ENCODE measurements around the gene SYT14. TPM values are rescaled to one million over a fixed set of nuclear protein-coding genes. Genes with fewer than 3 reads are reported as not detected.
"Not testable (repeated sequence)": the region's sequence is repeated elsewhere in the genome, so short reads cannot be mapped to it uniquely, and the experiment has no call there.

The SYT14 gene
- total RNA-seq, 4 donors from 2014 or later = not detected

DNA sequence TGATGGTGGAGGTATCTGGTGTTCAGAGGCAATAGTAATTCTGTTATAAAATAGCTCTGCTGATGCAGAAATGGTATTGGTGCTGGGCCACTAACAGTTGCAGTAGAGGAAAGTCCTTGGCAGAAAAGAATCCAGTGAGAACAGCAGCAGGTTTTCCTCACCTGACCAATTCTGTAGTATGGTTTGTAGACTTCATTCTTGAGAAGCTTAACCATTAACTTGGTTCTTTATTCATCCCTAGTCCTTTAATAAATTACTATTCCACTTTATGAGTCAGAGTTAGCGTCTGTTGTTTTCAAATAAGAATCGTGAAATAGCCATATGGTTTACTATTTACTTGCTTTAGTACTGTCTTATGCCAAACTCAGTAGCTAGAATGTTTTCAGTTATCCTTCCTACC, 166.1 kb downstream of the SYT14 start:
- TF ChIP-seq, protein P1, sequence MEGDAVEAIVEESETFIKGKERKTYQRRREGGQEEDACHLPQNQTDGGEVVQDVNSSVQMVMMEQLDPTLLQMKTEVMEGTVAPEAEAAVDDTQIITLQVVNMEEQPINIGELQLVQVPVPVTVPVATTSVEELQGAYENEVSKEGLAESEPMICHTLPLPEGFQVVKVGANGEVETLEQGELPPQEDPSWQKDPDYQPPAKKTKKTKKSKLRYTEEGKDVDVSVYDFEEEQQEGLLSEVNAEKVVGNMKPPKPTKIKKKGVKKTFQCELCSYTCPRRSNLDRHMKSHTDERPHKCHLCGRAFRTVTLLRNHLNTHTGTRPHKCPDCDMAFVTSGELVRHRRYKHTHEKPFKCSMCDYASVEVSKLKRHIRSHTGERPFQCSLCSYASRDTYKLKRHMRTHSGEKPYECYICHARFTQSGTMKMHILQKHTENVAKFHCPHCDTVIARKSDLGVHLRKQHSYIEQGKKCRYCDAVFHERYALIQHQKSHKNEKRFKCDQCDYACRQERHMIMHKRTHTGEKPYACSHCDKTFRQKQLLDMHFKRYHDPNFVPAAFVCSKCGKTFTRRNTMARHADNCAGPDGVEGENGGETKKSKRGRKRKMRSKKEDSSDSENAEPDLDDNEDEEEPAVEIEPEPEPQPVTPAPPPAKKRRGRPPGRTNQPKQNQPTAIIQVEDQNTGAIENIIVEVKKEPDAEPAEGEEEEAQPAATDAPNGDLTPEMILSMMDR (IDR thresholded peaks at IDR 0.05) = no peak
- DNase-seq (ENCODE audit: low spot score) (no peak), ATAC-seq (ENCODE audit: low FRiP score) (no peak)

DNA sequence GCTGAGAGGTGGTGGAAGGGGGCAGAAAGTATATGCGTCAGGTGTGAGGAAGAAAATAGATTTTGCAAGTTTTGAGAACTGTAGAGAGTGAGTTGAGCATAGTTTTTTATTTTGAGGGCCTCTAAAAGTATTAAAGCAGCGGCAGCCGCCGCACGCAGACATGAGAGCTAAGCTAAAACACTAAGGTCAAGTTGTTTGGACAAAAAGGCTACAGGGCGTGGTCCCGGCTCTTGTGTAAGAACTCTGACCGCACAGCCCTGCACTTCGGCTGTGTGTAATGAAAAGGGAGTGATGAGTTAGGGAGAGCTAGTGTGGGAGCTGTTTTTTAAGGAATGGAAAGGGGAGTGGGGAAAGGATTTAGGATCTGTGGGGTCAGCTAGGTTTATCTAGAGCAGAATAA, 174.9 kb downstream of the SYT14 start:
- ATAC-seq (ENCODE audit: low FRiP score) = not testable (repeated sequence)

DNA sequence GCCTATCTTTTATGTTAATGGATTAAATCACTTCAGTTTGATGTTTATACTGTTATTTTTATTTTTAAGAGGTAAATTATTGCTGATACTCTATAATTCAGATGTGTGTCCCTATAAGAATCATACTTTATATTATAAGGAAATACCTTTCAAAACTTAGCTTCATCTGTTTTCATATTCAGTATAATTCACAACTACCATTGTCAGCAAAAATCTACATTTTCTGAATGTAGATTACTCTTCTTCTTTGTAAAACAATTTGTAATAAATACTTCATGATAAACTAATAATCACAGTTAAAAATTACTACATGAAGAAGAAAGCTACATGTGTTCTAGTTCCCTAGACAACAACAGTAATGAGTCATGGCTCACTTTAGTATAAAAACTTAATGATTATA, 179.2 kb downstream of the SYT14 start:
- TF ChIP-seq, protein P1 (IDR thresholded peaks at IDR 0.05) = no peak
- DNase-seq (ENCODE audit: low spot score) (no peak), ATAC-seq (ENCODE audit: low FRiP score) (no peak)

More for the DNA sequence above, 174.9 kb downstream of the SYT14 start:
- not testable (repeated sequence) for DNase-seq (ENCODE audit: low spot score)

DNA sequence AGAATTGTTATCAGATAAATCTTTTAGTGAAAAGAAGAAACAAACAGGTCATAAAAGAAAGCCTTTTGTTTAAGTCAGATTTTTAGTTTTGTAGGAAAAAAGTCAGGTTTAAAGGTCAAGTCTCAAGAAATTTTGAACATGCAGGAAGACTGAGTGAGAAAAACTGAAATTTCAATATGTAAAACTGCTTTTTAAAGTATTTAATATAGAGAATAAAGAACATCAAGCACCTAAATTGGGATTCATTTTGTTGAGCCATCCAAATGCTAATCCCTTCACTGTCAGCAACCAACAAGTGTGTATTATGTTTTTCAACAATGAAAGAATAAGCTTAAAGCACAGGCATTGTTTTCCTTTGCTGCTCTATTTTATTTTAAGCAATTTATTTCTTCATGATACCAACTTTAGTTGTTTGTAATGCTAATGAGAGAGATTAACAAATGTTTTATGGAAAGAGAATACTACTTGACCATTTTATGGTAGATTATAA, 179.7 kb downstream of the SYT14 start:
- ATAC-seq (ENCODE audit: low FRiP score) (no peak), DNase-seq (ENCODE audit: low spot score) (no peak)
- TF ChIP-seq, protein P1 (IDR thresholded peaks at IDR 0.05) = no peak

DNA sequence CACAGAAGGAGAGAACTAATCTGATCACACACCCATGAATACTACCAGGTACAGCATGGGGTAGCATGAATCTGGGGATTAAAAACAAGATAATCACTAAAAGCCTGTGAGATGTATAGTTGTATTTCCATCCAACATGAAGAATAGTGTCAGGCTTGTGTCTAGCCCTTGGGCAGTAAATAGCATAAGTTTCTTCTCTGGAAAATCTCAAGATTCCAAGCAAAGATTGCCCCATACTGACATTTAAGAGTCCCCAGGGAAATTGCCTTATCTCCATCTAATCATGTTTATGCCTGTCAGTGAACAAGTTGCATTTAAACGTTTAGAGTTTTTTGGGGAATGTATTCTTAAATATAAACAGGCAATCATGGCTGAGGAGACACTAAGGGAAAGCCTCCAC, 185.4 kb downstream of the SYT14 start:
- TF ChIP-seq, protein P1 (IDR thresholded peaks at IDR 0.05) = no peak
- DNase-seq (ENCODE audit: low spot score) = no peak
- ATAC-seq (ENCODE audit: low FRiP score) = no peak

DNA sequence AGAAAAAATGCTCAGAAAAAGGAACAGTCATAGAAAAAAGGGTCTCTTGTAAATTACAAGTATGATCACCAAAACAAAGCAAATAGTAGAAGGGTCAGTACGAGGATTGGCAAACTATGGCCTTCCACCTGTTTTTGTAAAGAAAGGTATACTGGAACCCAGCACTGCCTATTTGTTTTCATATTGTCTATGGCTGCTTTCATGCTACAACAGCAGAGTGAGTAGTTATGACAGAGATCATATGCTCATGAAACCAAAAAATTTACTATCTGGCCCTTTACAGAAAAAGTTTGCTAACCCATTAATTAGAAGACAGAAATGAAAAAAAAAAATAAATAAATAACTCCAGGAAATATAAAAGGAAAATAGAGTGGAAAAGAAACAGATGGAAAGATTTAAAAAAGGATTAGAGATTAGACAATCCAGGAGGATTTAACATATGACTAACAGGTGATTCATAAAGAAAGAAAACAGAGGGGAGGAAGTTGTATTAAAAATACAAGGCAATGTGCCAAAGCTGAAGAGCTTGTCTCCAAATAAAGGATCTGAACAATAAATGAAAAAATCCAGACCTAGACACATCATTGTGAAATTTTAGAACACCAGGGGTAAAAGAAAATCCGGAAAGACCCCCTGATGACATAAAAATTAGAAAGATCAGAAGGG, 186.0 kb downstream of the SYT14 start:
- TF ChIP-seq, protein P1 (IDR thresholded peaks at IDR 0.05) = no peak
- ATAC-seq (ENCODE audit: low FRiP score) = no peak

DNA sequence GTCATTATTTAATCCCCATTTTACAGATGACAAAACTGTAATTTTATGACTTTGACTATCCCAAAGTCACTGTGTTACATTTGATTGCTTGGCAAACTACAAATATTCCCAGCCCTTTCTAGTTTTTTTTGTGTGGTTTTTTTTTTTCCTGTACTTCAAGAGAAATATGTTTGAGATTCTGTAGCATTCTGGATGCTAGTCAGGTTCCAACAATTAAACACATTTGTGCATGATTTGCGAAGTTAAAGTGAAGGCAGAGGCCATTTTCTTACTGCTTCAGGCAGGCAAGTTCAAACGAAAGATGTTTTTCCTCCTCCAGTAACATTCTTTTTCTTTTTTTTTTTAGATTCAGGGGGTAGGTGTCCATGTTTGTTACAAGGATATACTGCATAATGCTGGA, 186.7 kb downstream of the SYT14 start:
- ATAC-seq (ENCODE audit: low FRiP score) (no peak), DNase-seq (ENCODE audit: low spot score) (no peak)
- TF ChIP-seq, protein P1 (IDR thresholded peaks at IDR 0.05) = no peak

More for the DNA sequence above, 186.0 kb downstream of the SYT14 start:
- DNase-seq (ENCODE audit: low spot score) = no peak
